ENCODE results near the gene FRMPD1.

FRMPD1 gene

DNA sequence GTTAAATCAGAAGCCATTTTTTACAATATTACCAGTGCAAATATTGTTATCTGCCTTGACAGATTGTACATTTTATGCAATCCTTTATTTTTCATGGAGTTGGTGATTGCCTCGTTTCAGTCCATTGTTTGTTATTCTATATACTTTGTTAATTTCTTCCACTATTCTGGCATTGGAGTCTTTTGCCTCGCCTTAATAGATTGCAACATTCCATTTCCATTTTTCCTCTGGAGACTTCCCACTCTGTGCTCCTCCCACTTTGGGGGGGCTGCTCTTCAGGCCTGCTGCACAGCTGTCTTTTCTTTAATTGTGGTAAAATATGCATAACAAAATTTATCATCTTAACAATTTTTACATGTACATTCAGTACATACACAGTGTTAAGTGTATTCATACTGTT, 145.5 kb downstream of the FRMPD1 start:
- no peak for TF ChIP-seq CREB1 (IDR thresholded peaks at IDR 0.05; ENCODE audit: low read depth)
- no peak for TF ChIP-seq RAD21 (IDR thresholded peaks at IDR 0.05; ENCODE audit: low read depth)
- TF ChIP-seq TEAD4 (IDR thresholded peaks at IDR 0.05), result no peak
- no peak for TF ChIP-seq NFIC (IDR thresholded peaks at IDR 0.05)
- no peak for TF ChIP-seq TCF12 (IDR thresholded peaks at IDR 0.05; ENCODE audit: low read depth)
- no peak for TF ChIP-seq FOXM1 (IDR thresholded peaks at IDR 0.05; ENCODE audit: borderline replicate concordance, low read depth)
- TF ChIP-seq TAF1 (IDR thresholded peaks at IDR 0.05; ENCODE audit: low read depth), result no peak
- no peak for TF ChIP-seq CEBPB (IDR thresholded peaks at IDR 0.05)
- no peak for TF ChIP-seq YY1 (IDR thresholded peaks at IDR 0.05; ENCODE audit: low read depth)
- TF ChIP-seq EP300 (IDR thresholded peaks at IDR 0.05; ENCODE audit: borderline replicate concordance), result no peak
- TF ChIP-seq, protein P1, sequence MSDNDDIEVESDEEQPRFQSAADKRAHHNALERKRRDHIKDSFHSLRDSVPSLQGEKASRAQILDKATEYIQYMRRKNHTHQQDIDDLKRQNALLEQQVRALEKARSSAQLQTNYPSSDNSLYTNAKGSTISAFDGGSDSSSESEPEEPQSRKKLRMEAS (IDR thresholded peaks at IDR 0.05), result no peak
